ENCODE results near the gene DGKE. TPM values are rescaled to one million over a fixed set of nuclear protein-coding genes. Genes with fewer than 3 reads are reported as not detected.

DGKE gene
- total RNA-seq, 4 donors from 2014 or later, result 7.1 to 12.5 (median 11.1) TPM

DNA sequence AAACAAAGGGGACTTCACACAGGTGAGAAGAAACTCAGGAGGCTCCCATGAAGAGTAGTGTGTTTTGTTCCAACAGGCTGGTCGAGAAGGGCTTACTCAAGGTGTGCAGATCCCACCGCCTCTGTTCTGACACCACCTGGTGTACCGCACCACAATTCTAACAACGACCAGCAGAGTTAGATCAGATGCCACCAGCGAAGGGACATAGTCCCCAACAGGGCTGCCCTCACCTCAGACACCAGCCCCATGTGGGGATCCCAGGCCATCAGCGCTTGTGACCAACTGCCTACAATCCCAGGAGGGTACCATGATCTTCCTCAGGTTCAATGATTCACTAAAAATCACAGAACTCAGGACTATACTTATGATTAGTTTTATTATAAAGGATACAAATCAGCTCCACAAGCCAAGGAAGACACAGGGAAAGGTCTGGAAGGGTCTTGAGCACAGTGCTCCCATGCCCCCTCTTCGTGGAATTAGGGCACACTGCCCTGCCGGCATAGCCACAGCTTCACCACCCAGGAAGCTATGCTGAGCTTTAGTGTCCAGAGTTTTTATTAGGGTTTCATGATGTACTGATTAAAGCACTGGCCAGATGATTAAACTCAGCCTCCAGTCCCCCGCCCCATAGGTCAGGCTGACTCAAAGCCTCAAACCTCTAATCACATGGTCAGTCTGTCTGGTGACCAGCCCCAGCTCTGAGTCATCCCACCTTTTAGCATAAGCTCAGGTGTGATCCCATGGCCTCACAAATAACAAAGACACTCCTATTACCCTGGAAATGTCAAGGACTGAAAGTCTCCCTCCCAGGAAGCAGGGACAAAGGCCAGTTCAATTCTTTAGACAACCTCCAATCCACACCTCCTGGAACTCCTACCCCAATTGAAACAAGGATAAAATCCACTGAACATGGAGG lies 53.9 kb downstream of the DGKE start:
- Histone ChIP-seq H3K36me3 (peaks cover 28 to 58% (median 50%) of the 10 kb centered on the region in 4 donors), H3K27ac (replicated peaks in 1 of 4) (no peak overlapping the region), H3K4me3 (no peak overlapping the region), H3K4me1 (no peaks in the 10 kb centered on the region), H3K9me3 (peaks cover 0 to 10% (median 5%) of the 10 kb centered on the region in 4 donors), H3K27me3 (no peaks in the 10 kb centered on the region)
- intact Hi-C loops (cut with DNase I), result no loop called here
- 99% methylated on average over 9 of the region's 9 CpGs for WGBS
- TF ChIP-seq, protein P1, sequence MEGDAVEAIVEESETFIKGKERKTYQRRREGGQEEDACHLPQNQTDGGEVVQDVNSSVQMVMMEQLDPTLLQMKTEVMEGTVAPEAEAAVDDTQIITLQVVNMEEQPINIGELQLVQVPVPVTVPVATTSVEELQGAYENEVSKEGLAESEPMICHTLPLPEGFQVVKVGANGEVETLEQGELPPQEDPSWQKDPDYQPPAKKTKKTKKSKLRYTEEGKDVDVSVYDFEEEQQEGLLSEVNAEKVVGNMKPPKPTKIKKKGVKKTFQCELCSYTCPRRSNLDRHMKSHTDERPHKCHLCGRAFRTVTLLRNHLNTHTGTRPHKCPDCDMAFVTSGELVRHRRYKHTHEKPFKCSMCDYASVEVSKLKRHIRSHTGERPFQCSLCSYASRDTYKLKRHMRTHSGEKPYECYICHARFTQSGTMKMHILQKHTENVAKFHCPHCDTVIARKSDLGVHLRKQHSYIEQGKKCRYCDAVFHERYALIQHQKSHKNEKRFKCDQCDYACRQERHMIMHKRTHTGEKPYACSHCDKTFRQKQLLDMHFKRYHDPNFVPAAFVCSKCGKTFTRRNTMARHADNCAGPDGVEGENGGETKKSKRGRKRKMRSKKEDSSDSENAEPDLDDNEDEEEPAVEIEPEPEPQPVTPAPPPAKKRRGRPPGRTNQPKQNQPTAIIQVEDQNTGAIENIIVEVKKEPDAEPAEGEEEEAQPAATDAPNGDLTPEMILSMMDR (IDR thresholded peaks at IDR 0.05), result no peak
- TF ChIP-seq POLR2A (IDR thresholded peaks at IDR 0.05; ENCODE audit: low read depth), result no peak
- TF ChIP-seq POLR2AphosphoS5 (IDR thresholded peaks at IDR 0.05), result no peak
- TF ChIP-seq EP300 (IDR thresholded peaks at IDR 0.05), result no peak
- DNase-seq (ENCODE audit: extremely low spot score), result no peak

DNA sequence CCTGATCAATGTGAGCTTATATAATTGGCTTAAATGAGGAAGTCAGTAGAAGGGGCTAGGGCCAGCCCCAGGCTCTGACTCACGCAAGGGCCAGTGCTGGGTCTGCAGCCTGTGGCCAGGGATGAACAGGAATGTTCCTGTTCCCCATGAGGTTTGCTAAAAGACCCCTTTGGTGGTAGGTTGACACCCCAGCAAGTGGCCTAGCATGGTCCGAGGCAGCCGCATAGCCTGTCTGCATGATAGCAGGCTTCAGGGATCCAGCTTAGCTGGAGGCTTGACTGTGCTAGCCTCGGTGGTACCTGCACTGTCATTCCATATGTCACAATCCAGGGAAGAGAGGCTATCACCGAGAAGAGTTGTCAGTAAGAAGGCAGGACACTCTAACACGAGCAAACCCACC lies 56.4 kb downstream of the DGKE start:
- DNase-seq (ENCODE audit: extremely low spot score), result no peak
- intact Hi-C loops (cut with DNase I), result loop anchor here (5.0 kb wide), 1 partner anchor 47 kb away; no protein-coding TSS in a partner anchor
- 94% methylated on average over 6 of the region's 6 CpGs for WGBS
- H3K27me3 ChIP-seq, result no peaks in the 10 kb centered on the region
- peaks cover 0 to 10% (median 5%) of the 10 kb centered on the region in 4 donors for H3K9me3 ChIP-seq
- H3K27ac ChIP-seq (replicated peaks in 1 of 4), result no peak overlapping the region
- peaks cover 52 to 84% (median 76%) of the 10 kb centered on the region in 4 donors for H3K36me3 ChIP-seq
- TF ChIP-seq POLR2A (IDR thresholded peaks at IDR 0.05; ENCODE audit: low read depth) (no peak), POLR2AphosphoS5 (IDR thresholded peaks at IDR 0.05) (no peak), EP300 (IDR thresholded peaks at IDR 0.05) (no peak)
- TF ChIP-seq, protein P1 (IDR thresholded peaks at IDR 0.05), result no peak
- H3K4me3 ChIP-seq, result no peak overlapping the region
- H3K4me1 ChIP-seq, result peaks cover 0 to 4% (median 0%) of the 10 kb centered on the region in 4 donors

DNA sequence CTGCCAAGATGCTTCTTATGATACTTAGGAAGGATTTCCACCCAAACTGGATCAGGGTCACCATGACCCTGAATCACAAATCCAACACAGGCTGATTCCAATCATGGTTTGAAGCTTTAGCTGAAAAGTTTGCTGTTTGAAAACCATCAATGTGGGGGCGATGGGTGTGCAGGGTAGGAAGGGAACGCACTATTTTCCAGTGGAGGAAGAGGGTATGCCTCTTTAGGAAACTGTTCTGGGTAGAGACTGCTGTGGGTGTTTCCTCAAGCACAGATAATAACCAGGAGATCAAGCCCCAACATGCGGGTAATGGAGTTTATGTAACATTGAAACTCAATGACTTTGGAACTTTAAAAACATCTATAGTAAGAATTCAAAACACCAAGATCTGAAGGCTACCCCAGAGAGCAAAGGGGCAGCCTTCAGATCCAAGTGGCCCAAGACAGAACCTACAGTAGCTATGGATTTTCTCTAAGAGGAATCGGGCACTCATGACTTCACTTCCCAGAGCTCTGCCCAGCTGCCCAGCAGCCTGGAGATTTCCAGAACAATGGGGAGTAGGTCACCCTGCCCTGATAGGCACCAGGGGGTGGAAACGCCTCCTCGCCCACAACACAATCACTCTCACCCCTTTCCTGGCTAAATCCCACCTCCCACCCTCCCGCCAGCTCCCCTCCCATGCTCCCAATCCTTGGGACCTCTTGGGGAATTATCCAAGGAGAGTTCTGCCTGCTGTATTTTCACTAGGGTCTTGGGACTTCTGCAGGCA lies 57.1 kb downstream of the DGKE start:
- H3K4me1 ChIP-seq, result peaks cover 0 to 4% (median 0%) of the 10 kb centered on the region in 4 donors
- TF ChIP-seq, protein P1 (IDR thresholded peaks at IDR 0.05), result no peak
- TF ChIP-seq POLR2AphosphoS5 (IDR thresholded peaks at IDR 0.05), result no peak
- TF ChIP-seq POLR2A (IDR thresholded peaks at IDR 0.05; ENCODE audit: low read depth), result no peak
- TF ChIP-seq EP300 (IDR thresholded peaks at IDR 0.05), result no peak
- no peak overlapping the region for H3K4me3 ChIP-seq
- intact Hi-C loops (cut with DNase I), result loop anchor here (5.0 kb wide), 1 partner anchor 46 kb away; no protein-coding TSS in a partner anchor
- no peaks in the 10 kb centered on the region for H3K27me3 ChIP-seq
- peaks cover 54 to 91% (median 83%) of the 10 kb centered on the region in 4 donors for H3K36me3 ChIP-seq
- 92% methylated on average over 7 of the region's 7 CpGs for WGBS
- H3K27ac ChIP-seq (replicated peaks in 1 of 4), result no peak overlapping the region
- peaks cover 0 to 10% (median 5%) of the 10 kb centered on the region in 4 donors for H3K9me3 ChIP-seq
- no peak for DNase-seq (ENCODE audit: extremely low spot score)

DNA sequence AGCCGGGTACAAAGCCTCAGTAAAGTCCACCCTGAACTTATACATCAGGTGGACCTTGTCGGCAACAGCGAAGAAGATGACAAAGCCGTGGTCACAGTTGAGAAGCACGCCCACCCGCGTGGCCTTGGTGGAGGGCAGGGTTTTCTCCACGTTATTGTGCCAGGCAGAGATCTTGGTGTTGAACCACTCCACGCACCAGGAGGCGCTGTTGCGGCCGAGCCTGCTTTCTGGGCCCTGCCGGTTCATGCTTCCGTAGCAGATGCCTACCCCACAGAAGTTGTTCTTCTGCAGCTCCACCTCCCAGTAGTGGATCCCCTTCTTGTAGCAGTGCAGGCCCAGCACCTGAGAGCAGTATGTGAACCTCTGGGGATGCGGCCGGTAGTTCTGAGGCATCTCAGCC lies 57.8 kb downstream of the DGKE start:
- Histone ChIP-seq H3K36me3 (peaks cover 57 to 97% (median 87%) of the 10 kb centered on the region in 4 donors), H3K4me3 (no peak overlapping the region), H3K4me1 (peaks cover 0 to 4% (median 0%) of the 10 kb centered on the region in 4 donors), H3K27me3 (no peaks in the 10 kb centered on the region), H3K9me3 (peaks cover 0 to 10% (median 5%) of the 10 kb centered on the region in 4 donors), H3K27ac (replicated peaks in 1 of 4) (no peak overlapping the region)
- no peak for DNase-seq (ENCODE audit: extremely low spot score)
- TF ChIP-seq, protein P1 (IDR thresholded peaks at IDR 0.05), result peak; percentile 46 to 59 (median 48)
- TF ChIP-seq EP300 (IDR thresholded peaks at IDR 0.05), result no peak
- intact Hi-C loops (cut with DNase I), result loop anchor here (5.0 kb wide), 1 partner anchor 46 kb away; no protein-coding TSS in a partner anchor
- 100% methylated on average over 2 of the region's 16 CpGs for WGBS
